ENCODE results near the gene MAGI2. TPM values are rescaled to one million over a fixed set of nuclear protein-coding genes. Genes with fewer than 3 reads are reported as not detected.

The MAGI2 gene
- total and polyA plus RNA-seq, 2 donors (not counting 3 experiments of a cell fraction or from before 2014, with no cell fraction given), result 0.28 to 6.0 TPM

DNA sequence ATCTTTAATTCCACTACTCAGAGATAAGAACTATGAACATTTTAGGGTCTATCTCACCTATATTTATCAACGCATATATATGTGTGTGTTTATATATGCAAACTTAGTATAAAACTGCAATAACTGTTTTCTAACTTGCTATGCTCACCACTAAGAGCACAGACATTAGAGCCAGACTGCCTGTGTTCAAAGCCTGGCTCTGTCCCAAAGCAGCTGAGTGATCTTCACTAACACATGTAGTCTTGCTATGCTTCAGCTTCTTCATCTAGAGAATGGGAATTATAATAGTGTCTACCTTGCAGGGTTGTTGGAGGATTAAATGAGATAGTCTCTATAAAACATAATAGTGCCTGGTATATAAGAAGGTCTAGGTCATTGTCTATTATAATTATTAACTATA, 165.5 kb downstream of the MAGI2 start:
- intact Hi-C loops (cut with micrococcal nuclease) (no loop called here), dilution Hi-C loops (cut with MboI; ENCODE audit: extremely low pct_ligation_motif_present, low sequenced_read_pairs) (no loop called here)
- FAIRE-seq (no peak), DNase-seq (ENCODE audit: low read depth, low spot score) (no peak)
- Histone ChIP-seq H3K4me3 (replicated peaks in 1 of 3; ENCODE audit: insufficient read depth in 1 of 3, low read depth in 1 of 3, low read length in 3 of 3) (no peak overlapping the region), H3K27ac (ENCODE audit: insufficient read depth, low read depth, low read length) (no peak overlapping the region), H3K9ac (replicated peaks; ENCODE audit: extremely low read depth, insufficient read depth, low read length) (no peak overlapping the region), H4K20me1 (replicated peaks; ENCODE audit: control insufficient read depth, extremely low read depth, insufficient read depth, low read length) (no peaks in the 10 kb centered on the region), H3K9me1 (replicated peaks; ENCODE audit: control insufficient read depth, extremely low read depth, insufficient read depth, low read length) (no peaks in the 10 kb centered on the region), H3K79me2 (ENCODE audit: control insufficient read depth, insufficient read depth, low read length) (no peaks in the 10 kb centered on the region), H3K9me3 (replicated peaks; ENCODE audit: control insufficient read depth, insufficient read depth, low read length) (no peaks in the 10 kb centered on the region), H3K36me3 (ENCODE audit: control insufficient read depth in 2 of 2, extremely low read depth in 1 of 2, insufficient read depth in 2 of 2, low read length in 2 of 2) (no peaks in the 10 kb centered on the region), H3K27me3 (ENCODE audit: control insufficient read depth in 2 of 2, insufficient read depth in 2 of 2, low read length in 2 of 2) (no peaks in the 10 kb centered on the region), H3K4me2 (ENCODE audit: insufficient read depth, low read length) (no peak overlapping the region), H3K4me1 (ENCODE audit: control insufficient read depth, extremely low read depth, insufficient read depth, low read length) (peaks cover 14% of the 10 kb centered on the region), H2AFZ (ENCODE audit: low read depth, low read length) (no peak overlapping the region)
- ChIA-PET POLR2A (no interaction called here), CTCF (interaction anchor here (0.8 to 2.5 kb wide), 3 partner anchors 10 to 760 kb away, joined by 3 to 17 read pairs (median 3); no protein-coding TSS in a partner anchor)
- no TSS peak for BruUV-seq (replicated peaks)
- no peak for TF ChIP-seq POLR2AphosphoS5 (IDR thresholded peaks at IDR 0.05; ENCODE audit: insufficient read depth, low read depth, low read length)
- TF ChIP-seq JUN (IDR thresholded peaks at IDR 0.05; ENCODE audit: borderline replicate concordance, insufficient read depth, insufficient read length, low read depth), result no peak
- TF ChIP-seq EZH2 (IDR thresholded peaks at IDR 0.05; ENCODE audit: borderline replicate concordance, low read depth, low read length, severe bottlenecking), result no peak
- TF ChIP-seq, protein P1, sequence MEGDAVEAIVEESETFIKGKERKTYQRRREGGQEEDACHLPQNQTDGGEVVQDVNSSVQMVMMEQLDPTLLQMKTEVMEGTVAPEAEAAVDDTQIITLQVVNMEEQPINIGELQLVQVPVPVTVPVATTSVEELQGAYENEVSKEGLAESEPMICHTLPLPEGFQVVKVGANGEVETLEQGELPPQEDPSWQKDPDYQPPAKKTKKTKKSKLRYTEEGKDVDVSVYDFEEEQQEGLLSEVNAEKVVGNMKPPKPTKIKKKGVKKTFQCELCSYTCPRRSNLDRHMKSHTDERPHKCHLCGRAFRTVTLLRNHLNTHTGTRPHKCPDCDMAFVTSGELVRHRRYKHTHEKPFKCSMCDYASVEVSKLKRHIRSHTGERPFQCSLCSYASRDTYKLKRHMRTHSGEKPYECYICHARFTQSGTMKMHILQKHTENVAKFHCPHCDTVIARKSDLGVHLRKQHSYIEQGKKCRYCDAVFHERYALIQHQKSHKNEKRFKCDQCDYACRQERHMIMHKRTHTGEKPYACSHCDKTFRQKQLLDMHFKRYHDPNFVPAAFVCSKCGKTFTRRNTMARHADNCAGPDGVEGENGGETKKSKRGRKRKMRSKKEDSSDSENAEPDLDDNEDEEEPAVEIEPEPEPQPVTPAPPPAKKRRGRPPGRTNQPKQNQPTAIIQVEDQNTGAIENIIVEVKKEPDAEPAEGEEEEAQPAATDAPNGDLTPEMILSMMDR (IDR thresholded peaks at IDR 0.05; ENCODE audit: extremely low read depth in 1 of 2, insufficient read depth in 1 of 2, low read depth in 1 of 2, low read length in 2 of 2), result no peak
- TF ChIP-seq MAX (IDR thresholded peaks at IDR 0.05; ENCODE audit: insufficient read depth, insufficient read length), result no peak
- no peak for TF ChIP-seq FOS (IDR thresholded peaks at IDR 0.05; ENCODE audit: borderline replicate concordance, insufficient read depth, low read length)
- TF ChIP-seq POLR2A (IDR thresholded peaks at IDR 0.05; ENCODE audit: low read depth, low read length), result no peak
- no peak for TF ChIP-seq GATA2 (IDR thresholded peaks at IDR 0.05; ENCODE audit: insufficient read depth, insufficient read length, low read depth, low read length)
- TF ChIP-seq MYC (IDR thresholded peaks at IDR 0.05; ENCODE audit: low read depth, low read length), result no peak
